Keratinocyte (primary cell): ENCODE results near the gene TRIM63. TPM values are rescaled to one million over a fixed set of nuclear protein-coding genes. Genes with fewer than 3 reads are reported as not detected.

Experiments
- DNase-seq: peaks from one replicate; pipeline ENCODE4 v3.0.0-alpha.2; 2011; ENCODE audit warnings: low read depth, missing footprints, low spot score
- FAIRE-seq: peaks from 2 replicates; lab custom pipeline; 2011; peaks lifted over from hg19 to GRCh38; lab: Jason Lieb, UNC
- H2AFZ ChIP-seq: 2 replicates; pipeline ENCODE4 v1.6.0; 2012; ENCODE audit warnings: low read length, control low read depth, inconsistent platforms; ENCODE audit not compliant: control insufficient read depth
- H3K27ac ChIP-seq: 2 replicates; pipeline ENCODE4 v1.5.1; 2011; ENCODE audit warnings: low read length; ENCODE audit not compliant: control insufficient read depth, insufficient read depth
- H3K27me3 ChIP-seq: 3 replicates; pipeline ENCODE4 v1.6.0; 2011; ENCODE audit warnings: low read length; ENCODE audit not compliant: control insufficient read depth, insufficient read depth; ENCODE audit errors: extremely low read depth
- H3K36me3 ChIP-seq, 2 experiments: 2 replicates in 1 of 2; 3 replicates in 1 of 2; pipeline ENCODE4 v1.5.1; 2011; ENCODE audit warnings: low read length in 2 of 2, mild to moderate bottlenecking in 1 of 2; ENCODE audit not compliant: control insufficient read depth in 2 of 2, insufficient read depth in 2 of 2; ENCODE audit errors: extremely low read depth in 1 of 2
- H3K4me1 ChIP-seq: 3 replicates; pipeline ENCODE4 v1.5.1; 2011; ENCODE audit warnings: low read length; ENCODE audit not compliant: control insufficient read depth, insufficient read depth; ENCODE audit errors: extremely low read depth
- H3K4me2 ChIP-seq: 3 replicates; pipeline ENCODE4 v1.6.0; 2011; ENCODE audit warnings: low read depth, low read length; ENCODE audit not compliant: control insufficient read depth, insufficient read depth; ENCODE audit errors: extremely low read depth
- H3K4me3 ChIP-seq, 3 experiments: fragments of 200-600 bp in 1 of 3; sonication (generic) in 1 of 3; 2 replicates in 2 of 3; 3 replicates in 1 of 3; pipeline ENCODE4 v1.5.1; 2011 to 2016; ENCODE audit warnings: low read length in 3 of 3, mild to moderate bottlenecking in 3 of 3, control low read depth in 2 of 3, inconsistent platforms in 1 of 3, low read depth in 1 of 3, mixed read lengths in 1 of 3, mixed run types in 1 of 3, moderate library complexity in 1 of 3; ENCODE audit not compliant: control insufficient read depth in 2 of 3, insufficient read depth in 2 of 3; ENCODE audit errors: extremely low read depth in 1 of 3
- H3K79me2 ChIP-seq: 2 replicates; pipeline ENCODE4 v1.6.0; 2012; ENCODE audit warnings: low read length; ENCODE audit not compliant: control insufficient read depth, insufficient read depth
- H3K9ac ChIP-seq: 3 replicates; pipeline ENCODE4 v1.6.0; 2011; ENCODE audit warnings: low read length; ENCODE audit not compliant: control insufficient read depth, insufficient read depth; ENCODE audit errors: extremely low read depth
- H3K9me1 ChIP-seq: 3 replicates; pipeline ENCODE4 v1.6.0; 2011; ENCODE audit warnings: low read length; ENCODE audit not compliant: control insufficient read depth, insufficient read depth; ENCODE audit errors: extremely low read depth
- H3K9me3 ChIP-seq: 2 replicates; pipeline ENCODE4 v1.5.1; 2012; ENCODE audit warnings: low read depth, low read length; ENCODE audit not compliant: control insufficient read depth
- H4K20me1 ChIP-seq: 3 replicates; pipeline ENCODE4 v1.6.0; 2011; ENCODE audit warnings: low read length; ENCODE audit not compliant: control insufficient read depth, insufficient read depth; ENCODE audit errors: extremely low read depth
- EZH2 ChIP-seq: IDR thresholded peaks from one replicate; pipeline ENCODE4 v1.6.1; 2012; ENCODE audit warnings: inconsistent platforms, mild to moderate bottlenecking, low read length, moderate library complexity
- dilution Hi-C: fragments of 300-500 bp; cut with MboI; formaldehyde crosslinking; loops from one replicate; pipeline ENCODE4 v1.7.0; 2020; ENCODE audit warnings: low sequenced_read_pairs; ENCODE audit not compliant: extremely low pct_ligation_motif_present
- polyA plus RNA-seq, 5 experiments: library from polyadenylated mRNA; depleted of rRNA in 3 of 5; stranded (reverse) in 3 of 5; stranded (forward) in 1 of 5; unstranded in 1 of 5; fragments of >200 nt; gene quantifications; 1 replicate in 1 of 5; 2 replicates in 3 of 5; 3 replicates in 1 of 5; pipeline versions ENCODE4 v1.2.1 to v1.2.3, GENCODE V29; 2011 to 2012; ENCODE audit warnings: missing spikeins in 2 of 5, low read depth in 1 of 5, low replicate concordance in 1 of 5
- TF ChIP-seq, protein P1 (sequence below), 3 experiments: IDR thresholded peaks in 1 of 3; conservative IDR thresholded peaks in 1 of 3; optimal IDR thresholded peaks in 1 of 3; 2 replicates in 2 of 3; 3 replicates in 1 of 3; pipeline versions ENCODE3 to v1.5.1; 2011; ENCODE audit warnings: low read length in 3 of 3, mild to moderate bottlenecking in 3 of 3, moderate library complexity in 2 of 3, control low read depth in 1 of 3, inconsistent platforms in 1 of 3; ENCODE audit not compliant: insufficient read depth in 2 of 3; ENCODE audit errors: extremely low read depth in 1 of 3

TRIM63 gene
- polyA plus RNA-seq, 1 donor (not counting 4 experiments of a cell fraction or from before 2014, with no cell fraction given), result not detected

DNA sequence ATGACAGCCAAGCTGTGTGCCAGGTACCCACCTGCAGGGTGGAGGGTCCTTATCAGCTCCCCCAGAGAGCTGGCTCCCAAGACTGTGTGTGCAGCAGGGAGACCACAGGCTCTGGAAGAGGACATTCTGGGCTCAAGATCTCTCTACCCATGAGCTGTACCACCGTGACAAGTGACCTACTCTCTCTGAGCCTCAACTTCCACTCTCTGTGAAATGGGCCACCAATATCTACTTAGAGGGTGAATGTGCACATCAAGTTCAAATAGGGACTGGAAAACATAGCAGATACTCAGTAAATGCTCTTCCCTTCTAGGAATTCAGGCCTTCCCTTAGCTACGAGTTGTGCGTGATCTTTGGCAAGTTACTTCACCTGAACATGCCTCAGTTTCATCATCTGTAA lies 23.0 kb downstream of the TRIM63 start:
- no peaks in the 10 kb centered on the region for H3K4me1 ChIP-seq
- DNase-seq (no peak), FAIRE-seq (no peak)
- TF ChIP-seq, protein P1, sequence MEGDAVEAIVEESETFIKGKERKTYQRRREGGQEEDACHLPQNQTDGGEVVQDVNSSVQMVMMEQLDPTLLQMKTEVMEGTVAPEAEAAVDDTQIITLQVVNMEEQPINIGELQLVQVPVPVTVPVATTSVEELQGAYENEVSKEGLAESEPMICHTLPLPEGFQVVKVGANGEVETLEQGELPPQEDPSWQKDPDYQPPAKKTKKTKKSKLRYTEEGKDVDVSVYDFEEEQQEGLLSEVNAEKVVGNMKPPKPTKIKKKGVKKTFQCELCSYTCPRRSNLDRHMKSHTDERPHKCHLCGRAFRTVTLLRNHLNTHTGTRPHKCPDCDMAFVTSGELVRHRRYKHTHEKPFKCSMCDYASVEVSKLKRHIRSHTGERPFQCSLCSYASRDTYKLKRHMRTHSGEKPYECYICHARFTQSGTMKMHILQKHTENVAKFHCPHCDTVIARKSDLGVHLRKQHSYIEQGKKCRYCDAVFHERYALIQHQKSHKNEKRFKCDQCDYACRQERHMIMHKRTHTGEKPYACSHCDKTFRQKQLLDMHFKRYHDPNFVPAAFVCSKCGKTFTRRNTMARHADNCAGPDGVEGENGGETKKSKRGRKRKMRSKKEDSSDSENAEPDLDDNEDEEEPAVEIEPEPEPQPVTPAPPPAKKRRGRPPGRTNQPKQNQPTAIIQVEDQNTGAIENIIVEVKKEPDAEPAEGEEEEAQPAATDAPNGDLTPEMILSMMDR (optimal IDR thresholded peaks at IDR 0.05 in 1 of 3, IDR thresholded peaks at IDR 0.05 in 1 of 3, conservative IDR thresholded peaks at IDR 0.05 in 1 of 3; ENCODE audit: extremely low read depth in 1 of 3, insufficient read depth in 2 of 3, low read length in 3 of 3), result no peak
- H3K36me3 ChIP-seq, result no peaks in the 10 kb centered on the region
- H2AFZ ChIP-seq, result no peak overlapping the region
- H3K9me3 ChIP-seq, result no peaks in the 10 kb centered on the region
- no peaks in the 10 kb centered on the region for H3K9me1 ChIP-seq
- H3K27me3 ChIP-seq, result peaks cover 71% of the 10 kb centered on the region
- no peaks in the 10 kb centered on the region for H3K79me2 ChIP-seq
- no peak overlapping the region for H3K27ac ChIP-seq
- dilution Hi-C loops, result no loop called here
- H3K9ac ChIP-seq, result no peak overlapping the region
- H4K20me1 ChIP-seq, result peaks cover 3% of the 10 kb centered on the region
- no peak overlapping the region for H3K4me3 ChIP-seq
- H3K4me2 ChIP-seq, result no peak overlapping the region

DNA sequence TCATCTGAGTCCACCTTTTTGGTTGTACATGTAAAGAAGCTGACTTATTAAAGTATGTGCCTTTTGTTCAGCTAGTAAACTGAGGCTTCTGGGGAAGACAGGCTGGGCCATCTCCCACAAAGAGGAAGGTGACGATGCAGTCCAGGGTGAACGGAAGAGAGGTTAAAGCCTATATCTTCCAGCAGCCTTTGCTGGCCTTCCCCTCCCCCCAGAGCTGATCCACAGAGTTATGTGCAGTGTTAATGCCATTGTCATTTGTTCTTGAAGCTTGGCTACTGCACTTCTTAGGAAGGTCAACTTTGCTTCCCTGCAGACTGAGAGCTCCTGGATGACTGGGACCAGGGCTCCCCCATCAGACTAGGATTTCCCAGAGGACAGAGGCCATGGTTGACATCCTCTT lies 23.7 kb downstream of the TRIM63 start:
- H3K9me3 ChIP-seq, result no peaks in the 10 kb centered on the region
- H3K27me3 ChIP-seq, result peaks cover 65% of the 10 kb centered on the region
- no peak overlapping the region for H3K9ac ChIP-seq
- no peak overlapping the region for H3K4me2 ChIP-seq
- H2AFZ ChIP-seq, result no peak overlapping the region
- dilution Hi-C loops, result no loop called here
- TF ChIP-seq, protein P1 (optimal IDR thresholded peaks at IDR 0.05 in 1 of 3, IDR thresholded peaks at IDR 0.05 in 1 of 3, conservative IDR thresholded peaks at IDR 0.05 in 1 of 3; ENCODE audit: extremely low read depth in 1 of 3, insufficient read depth in 2 of 3, low read length in 3 of 3), result no peak
- TF ChIP-seq EZH2, result no peak
- no peaks in the 10 kb centered on the region for H3K4me1 ChIP-seq
- H4K20me1 ChIP-seq, result peaks cover 3% of the 10 kb centered on the region
- no peak overlapping the region for H3K27ac ChIP-seq
- FAIRE-seq, result no peak
- H3K4me3 ChIP-seq, result no peak overlapping the region
- no peaks in the 10 kb centered on the region for H3K36me3 ChIP-seq
- no peaks in the 10 kb centered on the region for H3K79me2 ChIP-seq
- DNase-seq, result no peak
- H3K9me1 ChIP-seq, result no peaks in the 10 kb centered on the region
